ENCODE results near the gene CYRIA.

DNA sequence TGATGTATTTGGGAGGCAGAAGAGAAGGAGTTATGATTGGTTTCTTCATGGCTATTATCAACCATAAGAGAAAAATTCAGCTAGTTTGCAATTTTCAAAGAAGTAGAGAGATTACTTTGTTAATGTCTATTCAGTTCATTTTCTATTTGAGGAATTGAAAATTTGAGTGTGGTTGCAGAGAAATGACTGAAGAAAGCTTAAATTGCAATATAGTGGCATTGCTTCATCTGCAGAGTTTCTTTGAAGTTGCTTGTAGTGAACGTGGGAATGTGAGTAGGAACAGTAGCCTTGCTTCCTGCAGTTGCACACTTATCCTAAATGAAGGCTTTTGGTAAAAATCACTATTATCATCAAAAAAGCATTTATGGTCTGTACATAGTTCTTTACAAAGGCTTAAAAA, 14.7 kb upstream of the CYRIA start:
- TF ChIP-seq POLR2A (IDR thresholded peaks at IDR 0.05; ENCODE audit: low read length): no peak
- TF ChIP-seq GATA1 (IDR thresholded peaks at IDR 0.05; ENCODE audit: low read depth, low read length): no peak

Data from erythroblast (primary cell).